ENCODE measurements around the gene METTL8.

METTL8 gene

DNA sequence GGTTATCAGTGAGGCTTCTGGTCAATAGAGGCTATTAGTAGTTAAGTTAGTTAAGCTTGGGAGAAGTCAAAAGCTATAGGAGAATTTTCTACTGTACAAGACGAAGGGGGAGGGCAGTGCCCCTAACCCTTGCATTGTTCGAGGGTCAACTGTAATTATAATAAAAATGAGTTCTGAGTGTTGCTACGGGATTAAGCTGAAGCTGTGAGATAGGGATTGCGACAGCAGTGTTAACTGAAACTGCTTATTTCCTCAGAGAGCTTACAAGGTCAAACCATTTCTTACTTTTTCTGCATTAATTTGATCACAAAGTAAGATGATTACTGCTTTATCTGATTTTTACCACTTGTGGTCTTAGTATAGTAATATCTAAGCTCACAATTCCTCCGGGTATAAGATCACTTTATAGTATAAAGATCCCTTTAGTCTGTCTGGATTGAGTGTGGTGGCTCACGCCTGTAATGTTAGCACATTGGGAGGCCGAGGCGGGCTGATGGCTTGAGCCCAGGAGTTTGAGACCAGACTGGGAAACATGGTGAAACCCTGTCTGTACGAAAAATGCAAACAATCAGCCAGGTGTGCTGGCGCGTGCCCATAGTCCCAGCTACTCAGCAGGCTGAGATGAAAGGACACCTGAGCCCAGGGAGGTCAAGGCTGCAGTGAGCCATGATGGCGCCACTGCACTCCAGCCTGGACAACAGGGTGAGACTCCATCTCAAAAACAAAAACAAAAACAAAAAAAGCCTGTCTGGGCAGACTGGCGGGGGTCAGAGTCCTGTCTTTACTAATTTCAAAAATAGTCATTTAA lies 153.6 kb downstream of the METTL8 start:
- no peak overlapping the region for H3K4me2 ChIP-seq (ENCODE audit: low read depth, low read length)
- no peak for DNase-seq
- H3K36me3 ChIP-seq (replicated peaks; ENCODE audit: insufficient read depth, low read length): no peaks in the 10 kb centered on the region
- no peak overlapping the region for H3K27ac ChIP-seq (ENCODE audit: low read length)
- H4K20me1 ChIP-seq (ENCODE audit: insufficient read depth, low read length): no peaks in the 10 kb centered on the region
- no peaks in the 10 kb centered on the region for H3K9me2 ChIP-seq (replicated peaks; ENCODE audit: insufficient read depth, low read length)
- no peak overlapping the region for H3K9ac ChIP-seq (ENCODE audit: low read length)
- H2AFZ ChIP-seq (ENCODE audit: low read length): no peak overlapping the region
- H3K4me1 ChIP-seq (ENCODE audit: low read length): no peaks in the 10 kb centered on the region
- no peaks in the 10 kb centered on the region for H3F3A ChIP-seq (ENCODE audit: insufficient read depth, low read length)
- no peaks in the 10 kb centered on the region for H3K27me3 ChIP-seq (replicated peaks; ENCODE audit: insufficient read depth, low read length)
- no peaks in the 10 kb centered on the region for H3K9me3 ChIP-seq (replicated peaks; ENCODE audit: insufficient read depth, low read length)
- H3K4me3 ChIP-seq (ENCODE audit: low read length): no peak overlapping the region
- H3K79me2 ChIP-seq (ENCODE audit: low read length): no peaks in the 10 kb centered on the region
- TF ChIP-seq, protein P1, sequence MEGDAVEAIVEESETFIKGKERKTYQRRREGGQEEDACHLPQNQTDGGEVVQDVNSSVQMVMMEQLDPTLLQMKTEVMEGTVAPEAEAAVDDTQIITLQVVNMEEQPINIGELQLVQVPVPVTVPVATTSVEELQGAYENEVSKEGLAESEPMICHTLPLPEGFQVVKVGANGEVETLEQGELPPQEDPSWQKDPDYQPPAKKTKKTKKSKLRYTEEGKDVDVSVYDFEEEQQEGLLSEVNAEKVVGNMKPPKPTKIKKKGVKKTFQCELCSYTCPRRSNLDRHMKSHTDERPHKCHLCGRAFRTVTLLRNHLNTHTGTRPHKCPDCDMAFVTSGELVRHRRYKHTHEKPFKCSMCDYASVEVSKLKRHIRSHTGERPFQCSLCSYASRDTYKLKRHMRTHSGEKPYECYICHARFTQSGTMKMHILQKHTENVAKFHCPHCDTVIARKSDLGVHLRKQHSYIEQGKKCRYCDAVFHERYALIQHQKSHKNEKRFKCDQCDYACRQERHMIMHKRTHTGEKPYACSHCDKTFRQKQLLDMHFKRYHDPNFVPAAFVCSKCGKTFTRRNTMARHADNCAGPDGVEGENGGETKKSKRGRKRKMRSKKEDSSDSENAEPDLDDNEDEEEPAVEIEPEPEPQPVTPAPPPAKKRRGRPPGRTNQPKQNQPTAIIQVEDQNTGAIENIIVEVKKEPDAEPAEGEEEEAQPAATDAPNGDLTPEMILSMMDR (IDR thresholded peaks at IDR 0.05; ENCODE audit: low read length): no peak
- TF ChIP-seq EZH2phosphoT487 (IDR thresholded peaks at IDR 0.05; ENCODE audit: low read length) (no peak), EZH2 (optimal IDR thresholded peaks at IDR 0.05; ENCODE audit: low read depth, low read length) (no peak)

- no peaks in the 10 kb centered on the region for H3F3A ChIP-seq (ENCODE audit: insufficient read depth, low read length)
- H3K4me3 ChIP-seq (ENCODE audit: low read length): no peak overlapping the region
- H3K9me3 ChIP-seq (replicated peaks; ENCODE audit: insufficient read depth, low read length): no peaks in the 10 kb centered on the region
- no peaks in the 10 kb centered on the region for H3K79me2 ChIP-seq (ENCODE audit: low read length)
- no peaks in the 10 kb centered on the region for H3K4me1 ChIP-seq (ENCODE audit: low read length)
- no peak overlapping the region for H2AFZ ChIP-seq (ENCODE audit: low read length)
- H3K9me2 ChIP-seq (replicated peaks; ENCODE audit: insufficient read depth, low read length): no peaks in the 10 kb centered on the region
- H4K20me1 ChIP-seq (ENCODE audit: insufficient read depth, low read length): no peaks in the 10 kb centered on the region
- no peak for DNase-seq
- no peak overlapping the region for H3K9ac ChIP-seq (ENCODE audit: low read length)
- no peaks in the 10 kb centered on the region for H3K27me3 ChIP-seq (replicated peaks; ENCODE audit: insufficient read depth, low read length)
- H3K4me2 ChIP-seq (ENCODE audit: low read depth, low read length): no peak overlapping the region
- H3K27ac ChIP-seq (ENCODE audit: low read length): no peak overlapping the region
- TF ChIP-seq EZH2phosphoT487 (IDR thresholded peaks at IDR 0.05; ENCODE audit: low read length) (no peak), EZH2 (optimal IDR thresholded peaks at IDR 0.05; ENCODE audit: low read depth, low read length) (no peak)
- TF ChIP-seq, protein P1 (IDR thresholded peaks at IDR 0.05; ENCODE audit: low read length): no peak
- H3K36me3 ChIP-seq (replicated peaks; ENCODE audit: insufficient read depth, low read length): no peaks in the 10 kb centered on the region
Observed at GRCh38 chr2:171274757-171275156, 159.0 kb downstream of the METTL8 start.

DNA sequence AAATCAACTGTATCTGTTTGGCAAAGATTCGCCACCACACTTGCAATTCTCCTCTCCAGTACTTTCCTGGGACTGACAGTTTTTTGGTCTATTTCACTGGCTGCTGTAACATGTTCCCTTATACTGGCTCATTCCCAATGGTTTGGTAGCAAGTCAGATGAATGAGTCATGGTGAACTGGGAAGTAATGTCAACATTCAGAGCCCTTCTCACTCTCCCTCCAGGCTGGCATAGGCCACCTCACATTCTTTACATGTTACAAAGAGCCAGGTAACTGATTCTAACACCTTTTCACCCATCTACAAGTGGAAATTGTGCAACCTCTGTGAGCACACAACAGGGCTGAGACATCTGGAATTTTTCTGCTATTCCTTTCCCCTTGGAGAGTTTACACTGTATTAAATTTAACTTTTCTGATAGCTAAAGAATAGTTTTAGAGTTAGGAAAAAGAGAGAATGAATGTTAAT lies 161.8 kb downstream of the METTL8 start:
- Histone ChIP-seq H3K27ac (ENCODE audit: low read length) (no peak overlapping the region), H3K4me1 (ENCODE audit: low read length) (no peaks in the 10 kb centered on the region), H3K9me2 (replicated peaks; ENCODE audit: insufficient read depth, low read length) (no peaks in the 10 kb centered on the region), H3K9me3 (replicated peaks; ENCODE audit: insufficient read depth, low read length) (no peaks in the 10 kb centered on the region), H3K27me3 (replicated peaks; ENCODE audit: insufficient read depth, low read length) (no peaks in the 10 kb centered on the region), H3K79me2 (ENCODE audit: low read length) (no peaks in the 10 kb centered on the region), H3K9ac (ENCODE audit: low read length) (no peak overlapping the region), H3K4me3 (ENCODE audit: low read length) (no peak overlapping the region), H3K36me3 (replicated peaks; ENCODE audit: insufficient read depth, low read length) (no peaks in the 10 kb centered on the region), H3K4me2 (ENCODE audit: low read depth, low read length) (no peak overlapping the region), H3F3A (ENCODE audit: insufficient read depth, low read length) (no peaks in the 10 kb centered on the region), H4K20me1 (ENCODE audit: insufficient read depth, low read length) (no peaks in the 10 kb centered on the region), H2AFZ (ENCODE audit: low read length) (no peak overlapping the region)
- TF ChIP-seq EZH2phosphoT487 (IDR thresholded peaks at IDR 0.05; ENCODE audit: low read length) (no peak), EZH2 (optimal IDR thresholded peaks at IDR 0.05; ENCODE audit: low read depth, low read length) (no peak)
- TF ChIP-seq, protein P1 (IDR thresholded peaks at IDR 0.05; ENCODE audit: low read length): no peak
- no peak for DNase-seq

Measured in MM.1S (cell line).